ENCODE measurements around the gene FIGN. TPM values are rescaled to one million over a fixed set of nuclear protein-coding genes. Genes with fewer than 3 reads are reported as not detected.
A peak's percentile ranks its signal among the peaks of the same experiment; 100 is the strongest.

Gene FIGN
- total and polyA plus RNA-seq, 10 of the 15 experiments (the other 5 are each of a cell fraction or from before 2014, with no cell fraction given): under 0.01 to 0.01 TPM; not detected in 8

DNA sequence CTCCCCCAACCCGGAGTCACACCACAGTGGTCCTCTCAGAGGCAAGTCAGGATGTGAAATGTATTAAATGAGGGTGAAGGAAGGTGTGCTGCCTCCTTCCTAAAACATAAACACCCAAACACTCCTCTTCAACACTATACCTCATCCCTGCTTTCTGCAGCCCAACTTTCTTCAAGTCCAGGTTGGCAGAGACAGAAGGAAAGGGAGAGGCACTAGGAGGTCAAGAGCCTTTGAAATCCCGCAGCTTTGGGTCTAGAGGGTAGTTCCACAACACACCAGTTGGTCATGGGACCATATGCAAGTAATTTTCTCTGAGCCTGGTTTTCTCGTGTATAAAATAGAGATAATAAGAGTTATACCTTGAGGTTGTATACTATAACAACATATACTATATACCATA is 38.4 kb downstream of the FIGN start:
- 14% methylated on average over 3 of the region's 3 CpGs for WGBS (ENCODE audit: insufficient coverage, insufficient replicate concordance, low lambda C conversion rate, missing lambda C conversion rate)
- RAD21 ChIA-PET (ENCODE audit: unreplicated experiment): no interaction called here
- no peaks in the 10 kb centered on the region for H3K4me1 ChIP-seq (ENCODE audit: control insufficient read depth, insufficient read depth, low read length)
- in situ Hi-C loops (cut with MboI) (no loop called here), intact Hi-C loops (cut with micrococcal nuclease; ENCODE audit: unreplicated experiment) (no loop called here)
- no peaks in the 10 kb centered on the region for H3K36me3 ChIP-seq (ENCODE audit: control insufficient read depth in 2 of 2, insufficient read depth in 2 of 2, low read length in 1 of 2)
- no peaks in the 10 kb centered on the region for H3K79me2 ChIP-seq (ENCODE audit: control insufficient read depth, insufficient read depth, low read length)
- H3K9me3 ChIP-seq (replicated peaks; ENCODE audit: control insufficient read depth, insufficient read depth, low read length): no peaks in the 10 kb centered on the region
- POLR2A ChIA-PET: no interaction called here
- FAIRE-seq: no peak
- H3K4me2 ChIP-seq (ENCODE audit: control insufficient read depth, insufficient read depth): no peak overlapping the region
- no peak overlapping the region for H2AFZ ChIP-seq (ENCODE audit: control insufficient read depth, low read depth, low read length)
- H3K27ac ChIP-seq (ENCODE audit: control insufficient read depth, insufficient read depth): no peak overlapping the region
- no peak overlapping the region for H3K9ac ChIP-seq (ENCODE audit: control insufficient read depth, insufficient read depth, low read length)
- no peak for ATAC-seq
- DNase-seq (ENCODE audit: low read depth, low spot score): no peak
- no peak overlapping the region for H3K4me3 ChIP-seq
- SMC1A ChIA-PET (ENCODE audit: uncharacterized antibody, unreplicated experiment): no interaction called here
- H3K27me3 ChIP-seq (replicated peaks in 1 of 2; ENCODE audit: control insufficient read depth in 2 of 2, insufficient read depth in 2 of 2, low read length in 1 of 2): no peaks in the 10 kb centered on the region
- TF ChIP-seq YY1 (IDR thresholded peaks at IDR 0.05; ENCODE audit: low read depth, low read length) (no peak), SMARCA5 (IDR thresholded peaks at IDR 0.05) (no peak), ZNF622 (IDR thresholded peaks at IDR 0.05) (no peak)
- CTCF ChIA-PET: no interaction called here
- no peaks in the 10 kb centered on the region for H4K20me1 ChIP-seq (ENCODE audit: control insufficient read depth, insufficient read depth)
- no TSS peak for BruUV-seq (replicated peaks)

DNA sequence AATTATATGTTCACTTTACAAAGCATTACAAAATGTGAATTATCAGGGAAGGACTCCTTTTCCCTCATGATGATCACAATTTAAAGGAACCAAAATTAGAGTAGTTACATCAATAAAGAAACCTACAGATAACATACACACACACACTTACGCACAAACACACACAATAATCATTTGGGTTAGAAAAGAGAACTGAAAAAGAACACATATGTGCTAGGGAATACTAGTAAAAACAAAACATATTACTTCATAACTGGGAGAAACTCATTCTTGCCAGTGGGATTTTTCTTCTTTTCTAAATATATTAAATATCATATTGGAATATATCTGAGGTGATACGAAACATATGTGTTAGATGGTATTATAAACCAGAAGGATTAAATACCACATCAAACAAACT is 42.3 kb downstream of the FIGN start:
- CTCF ChIA-PET: no interaction called here
- H3K27me3 ChIP-seq (replicated peaks in 1 of 2; ENCODE audit: control insufficient read depth in 2 of 2, insufficient read depth in 2 of 2, low read length in 1 of 2): no peaks in the 10 kb centered on the region
- H3K9me3 ChIP-seq (replicated peaks; ENCODE audit: control insufficient read depth, insufficient read depth, low read length): no peaks in the 10 kb centered on the region
- in situ Hi-C loops (cut with MboI) (no loop called here), intact Hi-C loops (cut with micrococcal nuclease; ENCODE audit: unreplicated experiment) (no loop called here)
- WGBS (ENCODE audit: insufficient coverage, insufficient replicate concordance, low lambda C conversion rate, missing lambda C conversion rate): 0% methylated on average over 2 of the region's 2 CpGs
- no TSS peak for BruUV-seq (replicated peaks)
- FAIRE-seq (no peak), ATAC-seq (peak; percentile 63), DNase-seq (ENCODE audit: low read depth, low spot score) (no peak)
- H4K20me1 ChIP-seq (ENCODE audit: control insufficient read depth, insufficient read depth): no peaks in the 10 kb centered on the region
- no peak overlapping the region for H3K4me2 ChIP-seq (ENCODE audit: control insufficient read depth, insufficient read depth)
- SMC1A ChIA-PET (ENCODE audit: uncharacterized antibody, unreplicated experiment): no interaction called here
- H3K4me3 ChIP-seq: no peak overlapping the region
- no peak overlapping the region for H2AFZ ChIP-seq (ENCODE audit: control insufficient read depth, low read depth, low read length)
- RAD21 ChIA-PET (ENCODE audit: unreplicated experiment): no interaction called here
- H3K9ac ChIP-seq (ENCODE audit: control insufficient read depth, insufficient read depth, low read length): no peak overlapping the region
- H3K79me2 ChIP-seq (ENCODE audit: control insufficient read depth, insufficient read depth, low read length): no peaks in the 10 kb centered on the region
- POLR2A ChIA-PET: no interaction called here
- no peak overlapping the region for H3K27ac ChIP-seq (ENCODE audit: control insufficient read depth, insufficient read depth)
- no peaks in the 10 kb centered on the region for H3K36me3 ChIP-seq (ENCODE audit: control insufficient read depth in 2 of 2, insufficient read depth in 2 of 2, low read length in 1 of 2)
- no peaks in the 10 kb centered on the region for H3K4me1 ChIP-seq (ENCODE audit: control insufficient read depth, insufficient read depth, low read length)
- peak; percentile 44; the same call in 1 of the 2 replicates for TF ChIP-seq SPI1 (IDR thresholded peaks at IDR 0.05; ENCODE audit: borderline replicate concordance, insufficient read depth, low read depth, low read length)
- TF ChIP-seq PAX8 (IDR thresholded peaks at IDR 0.05): no peak
- TF ChIP-seq JUNB (IDR thresholded peaks at IDR 0.05): peak; percentile 75
- peak; percentile 61; the same call in 1 of the 2 replicates for TF ChIP-seq MTA2 (IDR thresholded peaks at IDR 0.05; ENCODE audit: low read depth)
- TF ChIP-seq IKZF2 (IDR thresholded peaks at IDR 0.05): peak; percentile 34 to 68; a peak in 3 of 4 replicates
- TF ChIP-seq, protein P1, sequence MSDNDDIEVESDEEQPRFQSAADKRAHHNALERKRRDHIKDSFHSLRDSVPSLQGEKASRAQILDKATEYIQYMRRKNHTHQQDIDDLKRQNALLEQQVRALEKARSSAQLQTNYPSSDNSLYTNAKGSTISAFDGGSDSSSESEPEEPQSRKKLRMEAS (IDR thresholded peaks at IDR 0.05; ENCODE audit: low read depth, low read length): no peak
- no peak for TF ChIP-seq HDAC2 (IDR thresholded peaks at IDR 0.05)
- TF ChIP-seq ZSCAN29 (IDR thresholded peaks at IDR 0.05): no peak
- peak; percentile 76 for TF ChIP-seq ATF7 (IDR thresholded peaks at IDR 0.05; ENCODE audit: low read depth)
- peak; percentile 49; the same call in 1 of the 2 replicates for TF ChIP-seq NFIC (IDR thresholded peaks at IDR 0.05; ENCODE audit: low read depth, low read length)
- no peak for TF ChIP-seq NFXL1 (IDR thresholded peaks at IDR 0.05; ENCODE audit: borderline replicate concordance)
- TF ChIP-seq, protein P2, sequence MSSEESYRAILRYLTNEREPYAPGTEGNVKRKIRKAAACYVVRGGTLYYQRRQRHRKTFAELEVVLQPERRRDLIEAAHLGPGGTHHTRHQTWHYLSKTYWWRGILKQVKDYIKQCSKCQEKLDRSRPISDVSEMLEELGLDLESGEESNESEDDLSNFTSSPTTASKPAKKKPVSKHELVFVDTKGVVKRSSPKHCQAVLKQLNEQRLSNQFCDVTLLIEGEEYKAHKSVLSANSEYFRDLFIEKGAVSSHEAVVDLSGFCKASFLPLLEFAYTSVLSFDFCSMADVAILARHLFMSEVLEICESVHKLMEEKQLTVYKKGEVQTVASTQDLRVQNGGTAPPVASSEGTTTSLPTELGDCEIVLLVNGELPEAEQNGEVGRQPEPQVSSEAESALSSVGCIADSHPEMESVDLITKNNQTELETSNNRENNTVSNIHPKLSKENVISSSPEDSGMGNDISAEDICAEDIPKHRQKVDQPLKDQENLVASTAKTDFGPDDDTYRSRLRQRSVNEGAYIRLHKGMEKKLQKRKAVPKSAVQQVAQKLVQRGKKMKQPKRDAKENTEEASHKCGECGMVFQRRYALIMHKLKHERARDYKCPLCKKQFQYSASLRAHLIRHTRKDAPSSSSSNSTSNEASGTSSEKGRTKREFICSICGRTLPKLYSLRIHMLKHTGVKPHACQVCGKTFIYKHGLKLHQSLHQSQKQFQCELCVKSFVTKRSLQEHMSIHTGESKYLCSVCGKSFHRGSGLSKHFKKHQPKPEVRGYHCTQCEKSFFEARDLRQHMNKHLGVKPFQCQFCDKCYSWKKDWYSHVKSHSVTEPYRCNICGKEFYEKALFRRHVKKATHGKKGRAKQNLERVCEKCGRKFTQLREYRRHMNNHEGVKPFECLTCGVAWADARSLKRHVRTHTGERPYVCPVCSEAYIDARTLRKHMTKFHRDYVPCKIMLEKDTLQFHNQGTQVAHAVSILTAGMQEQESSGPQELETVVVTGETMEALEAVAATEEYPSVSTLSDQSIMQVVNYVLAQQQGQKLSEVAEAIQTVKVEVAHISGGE (CRISPR knock-in tag; IDR thresholded peaks at IDR 0.05): no peak
